Retinal pigment epithelial cell (primary cell): ENCODE data around the gene DIMT1.

Source experiments
- DNase-seq: peaks from one replicate; pipeline ENCODE4 v3.0.0-alpha.2; 2010; ENCODE audit warnings: low read depth
- H3K4me3 ChIP-seq: 2 replicates; pipeline ENCODE4 v1.5.1; 2011; ENCODE audit warnings: mild to moderate bottlenecking, low read length, control low read depth, moderate library complexity
- TF ChIP-seq, protein P1 (sequence below): conservative IDR thresholded peaks from 2 replicates; pipeline ENCODE4 v1.5.1; 2011; ENCODE audit warnings: low read depth, low read length, control low read depth, inconsistent platforms

Gene DIMT1

GRCh38 chr5:62372600-62372999 is 31.1 kb downstream of the DIMT1 start:
- TF ChIP-seq, protein P1, sequence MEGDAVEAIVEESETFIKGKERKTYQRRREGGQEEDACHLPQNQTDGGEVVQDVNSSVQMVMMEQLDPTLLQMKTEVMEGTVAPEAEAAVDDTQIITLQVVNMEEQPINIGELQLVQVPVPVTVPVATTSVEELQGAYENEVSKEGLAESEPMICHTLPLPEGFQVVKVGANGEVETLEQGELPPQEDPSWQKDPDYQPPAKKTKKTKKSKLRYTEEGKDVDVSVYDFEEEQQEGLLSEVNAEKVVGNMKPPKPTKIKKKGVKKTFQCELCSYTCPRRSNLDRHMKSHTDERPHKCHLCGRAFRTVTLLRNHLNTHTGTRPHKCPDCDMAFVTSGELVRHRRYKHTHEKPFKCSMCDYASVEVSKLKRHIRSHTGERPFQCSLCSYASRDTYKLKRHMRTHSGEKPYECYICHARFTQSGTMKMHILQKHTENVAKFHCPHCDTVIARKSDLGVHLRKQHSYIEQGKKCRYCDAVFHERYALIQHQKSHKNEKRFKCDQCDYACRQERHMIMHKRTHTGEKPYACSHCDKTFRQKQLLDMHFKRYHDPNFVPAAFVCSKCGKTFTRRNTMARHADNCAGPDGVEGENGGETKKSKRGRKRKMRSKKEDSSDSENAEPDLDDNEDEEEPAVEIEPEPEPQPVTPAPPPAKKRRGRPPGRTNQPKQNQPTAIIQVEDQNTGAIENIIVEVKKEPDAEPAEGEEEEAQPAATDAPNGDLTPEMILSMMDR, result no peak
- no peak overlapping the region for H3K4me3 ChIP-seq
- DNase-seq, result no peak

DNA sequence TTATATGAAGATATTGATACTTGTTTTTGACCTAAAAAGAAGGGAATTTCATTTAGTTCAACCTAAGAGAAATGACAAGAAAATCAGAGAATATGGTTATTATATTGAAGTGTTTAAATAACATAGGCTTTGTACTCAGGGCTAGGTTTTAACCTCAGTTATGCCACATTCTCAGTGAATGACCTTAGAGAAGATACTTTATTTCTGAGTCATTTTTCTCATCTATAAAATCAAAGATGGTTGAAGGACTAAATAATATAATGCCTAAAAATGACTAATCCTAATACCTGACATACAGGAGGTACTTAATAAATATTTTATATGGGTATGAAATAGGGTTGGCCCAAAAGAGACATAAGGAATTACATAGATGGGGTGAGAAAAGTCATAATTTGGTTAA is 32.3 kb downstream of the DIMT1 start:
- H3K4me3 ChIP-seq, result no peak overlapping the region
- TF ChIP-seq, protein P1, result no peak
- DNase-seq, result no peak

DNA sequence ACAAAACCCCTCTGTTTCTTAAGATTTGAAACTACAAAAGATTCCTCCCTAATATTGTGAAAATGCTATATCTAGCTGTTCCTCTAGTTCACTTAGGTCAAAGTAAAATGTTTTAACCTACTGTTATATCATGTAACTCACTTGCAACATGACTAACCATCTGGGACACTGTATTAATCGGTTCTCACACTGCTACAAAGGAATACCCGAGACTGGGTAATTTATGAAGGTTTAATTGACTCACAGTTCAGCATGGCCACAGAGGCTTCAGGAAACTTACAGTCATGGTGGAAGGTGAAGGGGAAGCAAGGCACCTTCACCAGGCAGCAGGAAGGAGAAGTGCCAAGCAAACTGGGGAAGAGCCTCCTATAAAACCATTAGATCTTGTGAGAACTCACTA is 34.7 kb downstream of the DIMT1 start:
- no peak for DNase-seq
- H3K4me3 ChIP-seq, result no peak overlapping the region
- TF ChIP-seq, protein P1, result no peak

- no peak for DNase-seq
- TF ChIP-seq, protein P1, result no peak
- no peak overlapping the region for H3K4me3 ChIP-seq
Observed at GRCh38 chr5:62362701-62363100, 41.0 kb downstream of the DIMT1 start.

DNA sequence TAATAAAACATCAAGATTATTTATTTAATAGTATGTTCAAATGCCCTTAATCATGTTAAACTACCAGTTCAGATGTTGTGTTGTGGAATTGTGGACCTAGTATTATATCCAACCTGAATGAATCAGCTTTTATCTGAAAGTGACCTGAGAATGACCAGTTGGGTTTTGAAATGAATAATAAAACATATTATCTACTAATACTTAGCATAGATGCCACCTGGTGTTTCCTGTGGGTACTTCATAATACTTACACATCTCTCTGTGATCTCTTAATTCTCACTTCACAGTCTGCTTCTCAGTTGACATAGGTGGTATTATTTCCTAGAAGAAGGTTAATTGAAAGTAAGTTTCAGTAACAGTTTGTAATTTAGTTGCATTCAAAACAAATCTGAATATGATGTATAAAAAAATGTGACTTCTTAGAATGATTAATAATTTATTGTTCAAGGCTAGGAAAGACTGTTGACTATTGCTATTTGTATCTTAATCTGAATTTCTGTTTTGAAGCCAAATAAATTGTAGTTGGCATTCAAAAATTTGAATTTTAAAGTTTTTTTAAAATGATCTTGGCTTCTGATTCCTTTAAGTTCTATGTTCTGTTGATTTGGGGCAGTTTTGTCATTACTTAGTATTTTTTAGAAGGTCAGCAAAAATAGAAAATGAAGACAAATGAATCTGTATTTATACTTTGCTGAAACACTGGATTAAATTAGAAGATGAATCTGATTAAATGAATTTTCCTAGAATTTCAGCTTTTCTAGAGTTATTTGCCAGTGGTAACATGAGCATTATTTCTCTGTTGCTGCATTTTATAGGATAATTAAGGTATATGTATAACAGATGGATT is 49.5 kb downstream of the DIMT1 start:
- no peak overlapping the region for H3K4me3 ChIP-seq
- TF ChIP-seq, protein P1, result peak; percentile 53
- DNase-seq, result peak; percentile 34

DNA sequence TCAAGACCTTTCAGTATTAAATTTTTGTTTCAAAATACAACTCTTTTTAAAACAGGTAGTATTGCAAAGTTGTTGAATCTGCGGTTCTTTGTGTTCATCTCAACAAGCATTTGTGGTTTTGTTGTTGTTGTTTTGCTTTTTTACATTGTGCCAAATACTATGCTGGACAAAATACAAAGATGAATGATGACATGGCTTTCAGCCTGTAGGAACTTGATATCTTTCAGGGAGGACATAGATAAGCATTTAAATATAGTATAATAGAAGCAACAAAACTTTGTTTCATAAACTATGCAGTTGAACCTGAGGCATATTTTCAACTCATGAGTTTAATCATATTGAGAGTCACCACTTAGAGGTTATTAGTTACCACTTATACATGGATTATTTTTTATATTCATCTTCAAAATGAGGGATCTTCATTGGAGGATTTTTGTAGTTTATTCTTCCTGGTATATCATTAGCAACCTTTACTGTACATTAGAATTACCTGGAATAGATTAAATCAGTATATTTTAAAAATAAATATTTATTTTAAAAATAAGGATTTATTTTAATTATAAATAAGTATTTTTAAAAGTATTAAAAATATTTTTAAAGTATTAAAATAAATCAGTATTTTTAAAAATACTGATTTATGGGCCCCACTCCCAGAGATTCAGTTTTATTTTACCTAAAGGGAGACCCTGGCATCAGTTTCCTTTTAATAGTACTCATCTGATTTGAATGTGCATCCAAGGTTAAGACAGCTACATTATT is 54.8 kb downstream of the DIMT1 start:
- TF ChIP-seq, protein P1, result no peak
- H3K4me3 ChIP-seq, result no peak overlapping the region
- DNase-seq, result no peak
